Activated naive CD8-positive, alpha-beta T cell treated with anti-CD3 and anti-CD28 coated beads, Interleukin-2, amount 50 U/mL, for 24 hours (primary cell): ENCODE measurements around the gene BDNF.
"Not testable (repeated sequence)": the region's sequence is repeated elsewhere in the genome, so short reads cannot be mapped to it uniquely, and the experiment has no call there.

ENCODE experiments used
- ATAC-seq: fragments of 150-1000 bp; cut with Tn5 transposase; one replicate; pipeline ENCODE4 v1.10.0; 2021
- DNase-seq: peaks from one replicate; pipeline ENCODE4 v3.0.0; 2021
- H3K27ac Mint-ChIP-seq: one replicate; pipeline ENCODE4 v1.8.0; 2021; ENCODE audit warnings: mild to moderate bottlenecking, mixed read lengths
- H3K27me3 Mint-ChIP-seq: one replicate; pipeline ENCODE4 v1.8.0; 2021; ENCODE audit warnings: mixed read lengths
- H3K36me3 Mint-ChIP-seq: one replicate; pipeline ENCODE4 v1.8.0; 2021; ENCODE audit warnings: low read depth, mixed read lengths
- H3K4me1 Mint-ChIP-seq: one replicate; pipeline ENCODE4 v1.8.0; 2021; ENCODE audit warnings: mixed read lengths
- H3K4me3 Mint-ChIP-seq: one replicate; pipeline ENCODE4 v1.8.0; 2021; ENCODE audit warnings: mild to moderate bottlenecking, moderate library complexity, mixed read lengths
- H3K9me3 Mint-ChIP-seq: one replicate; pipeline ENCODE4 v1.8.0; 2021; ENCODE audit warnings: mixed read lengths

Gene BDNF

DNA sequence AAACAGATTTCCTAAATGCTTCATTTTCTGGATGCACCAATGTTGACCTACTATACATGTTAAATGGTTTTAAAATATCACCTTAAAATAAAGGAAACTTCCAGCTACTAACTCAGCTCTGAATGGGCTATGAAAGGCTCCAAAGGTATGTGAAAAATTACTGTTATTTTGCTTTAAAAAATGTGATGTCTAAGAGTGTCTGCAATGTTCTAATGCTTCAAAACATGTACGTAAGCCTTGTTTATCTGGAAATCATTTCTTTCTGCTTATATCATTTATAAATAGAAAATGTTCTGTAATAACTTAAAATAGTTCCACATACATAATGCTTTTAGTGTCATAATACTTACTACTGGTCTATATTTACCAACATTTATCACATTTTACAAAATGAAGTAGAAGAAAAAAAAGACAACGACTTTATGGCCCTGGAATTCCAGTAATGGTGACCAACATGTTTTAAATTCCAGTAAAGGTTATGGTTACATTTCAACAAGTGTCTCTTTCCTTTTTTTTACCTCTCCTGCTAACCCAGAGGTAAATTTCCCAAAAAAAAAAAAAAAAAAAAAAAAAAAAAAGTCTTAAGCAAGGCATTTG, 2.5 kb downstream of the BDNF start:
- no peaks in the 10 kb centered on the region for H3K9me3 Mint-ChIP-seq
- H3K27me3 Mint-ChIP-seq: peaks cover 58% of the 10 kb centered on the region
- ATAC-seq (no peak), DNase-seq (no peak)
- H3K27ac Mint-ChIP-seq: no peak overlapping the region
- H3K36me3 Mint-ChIP-seq: no peaks in the 10 kb centered on the region
- peaks cover 22% of the 10 kb centered on the region for H3K4me1 Mint-ChIP-seq
- H3K4me3 Mint-ChIP-seq: no peak overlapping the region

DNA sequence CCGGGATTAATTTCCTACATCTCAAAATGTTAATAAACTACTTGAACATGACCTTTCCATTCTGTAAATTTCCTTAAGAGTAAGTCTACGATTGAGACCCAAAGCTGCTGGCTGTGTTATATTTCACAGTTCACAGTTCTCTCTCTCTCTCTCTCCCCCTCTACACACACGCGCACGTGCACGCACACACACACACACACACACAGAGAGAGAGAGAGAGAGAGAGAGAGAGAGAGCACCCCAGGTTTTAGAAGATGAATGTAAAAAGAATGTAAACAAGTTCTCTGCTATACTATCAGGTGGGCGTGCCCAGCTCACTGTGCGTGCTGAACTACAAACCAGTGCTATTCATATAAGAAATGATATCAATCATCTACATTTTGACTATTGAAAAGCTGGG, 3.3 kb downstream of the BDNF start:
- DNase-seq (no peak), ATAC-seq (no peak)
- H3K4me1 Mint-ChIP-seq: peaks cover 22% of the 10 kb centered on the region
- H3K4me3 Mint-ChIP-seq: no peak overlapping the region
- H3K36me3 Mint-ChIP-seq: no peaks in the 10 kb centered on the region
- H3K9me3 Mint-ChIP-seq: no peaks in the 10 kb centered on the region
- no peak overlapping the region for H3K27ac Mint-ChIP-seq
- peaks cover 52% of the 10 kb centered on the region for H3K27me3 Mint-ChIP-seq

DNA sequence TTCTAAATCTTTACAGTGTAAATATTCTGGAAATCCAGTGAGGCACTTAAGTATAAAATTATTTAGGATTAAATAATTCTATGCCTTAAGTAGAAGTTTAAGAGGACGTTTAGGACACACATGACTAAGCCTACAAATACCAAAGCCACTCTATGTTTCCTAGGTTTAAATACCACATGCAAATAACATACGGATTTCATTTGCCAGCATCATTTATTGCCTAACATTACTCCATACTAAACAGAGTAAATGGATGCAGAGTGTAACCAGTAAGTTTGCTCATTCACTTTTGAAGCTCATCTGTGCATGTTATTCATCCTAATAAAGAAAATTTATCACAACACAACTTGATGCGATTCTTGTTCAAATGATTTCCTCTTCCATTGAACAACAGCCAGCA, 4.1 kb downstream of the BDNF start:
- peaks cover 44% of the 10 kb centered on the region for H3K27me3 Mint-ChIP-seq
- peaks cover 16% of the 10 kb centered on the region for H3K4me1 Mint-ChIP-seq
- H3K36me3 Mint-ChIP-seq: no peaks in the 10 kb centered on the region
- H3K27ac Mint-ChIP-seq: no peak overlapping the region
- ATAC-seq (no peak), DNase-seq (no peak)
- H3K9me3 Mint-ChIP-seq: no peaks in the 10 kb centered on the region
- H3K4me3 Mint-ChIP-seq: no peak overlapping the region

DNA sequence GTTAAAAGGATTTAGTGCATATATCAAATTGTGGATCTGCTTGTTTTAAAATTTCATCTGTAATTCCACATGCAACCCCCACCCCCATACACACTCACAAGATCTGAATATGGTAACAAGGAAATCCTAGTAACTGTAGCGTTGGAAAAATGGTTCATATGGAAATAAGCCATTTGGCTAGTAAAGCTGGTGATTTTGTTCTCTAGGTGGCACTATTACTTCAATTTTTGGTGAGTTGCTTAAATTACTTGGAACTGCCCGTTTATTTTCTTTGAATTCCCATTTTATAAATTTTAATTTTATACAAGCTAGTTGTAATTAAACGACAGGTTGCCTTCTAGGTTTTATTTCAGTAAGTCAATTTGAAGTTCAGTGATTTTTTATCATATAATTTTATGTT, 5.3 kb downstream of the BDNF start:
- H3K4me1 Mint-ChIP-seq: peaks cover 12% of the 10 kb centered on the region
- peaks cover 38% of the 10 kb centered on the region for H3K27me3 Mint-ChIP-seq
- no peak overlapping the region for H3K27ac Mint-ChIP-seq
- H3K36me3 Mint-ChIP-seq: no peaks in the 10 kb centered on the region
- DNase-seq (no peak), ATAC-seq (no peak)
- H3K4me3 Mint-ChIP-seq: no peak overlapping the region
- no peaks in the 10 kb centered on the region for H3K9me3 Mint-ChIP-seq

DNA sequence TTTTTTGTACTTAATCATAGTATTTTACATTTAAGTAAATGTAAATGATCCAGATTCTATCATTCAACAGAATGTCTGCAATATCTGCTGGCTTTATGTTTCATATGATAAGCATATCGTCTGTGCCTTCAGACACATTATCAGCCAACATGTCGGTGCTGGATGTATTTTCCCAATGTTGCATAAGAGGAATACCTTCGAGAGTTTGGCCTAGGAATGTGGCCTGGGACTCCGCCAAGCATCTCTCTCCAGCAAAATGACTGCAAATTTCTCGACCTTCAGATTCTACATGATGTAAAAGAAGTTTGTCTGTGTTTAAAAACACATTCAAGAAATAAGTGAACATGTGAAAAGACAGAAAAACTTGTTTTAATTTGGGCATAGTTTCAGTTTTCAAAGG, 6.9 kb downstream of the BDNF start:
- Mint-ChIP-seq H3K4me3 (no peak overlapping the region), H3K36me3 (no peaks in the 10 kb centered on the region), H3K27me3 (peaks cover 22% of the 10 kb centered on the region), H3K4me1 (no peaks in the 10 kb centered on the region), H3K27ac (no peak overlapping the region), H3K9me3 (no peaks in the 10 kb centered on the region)
- ATAC-seq: no peak
- no peak for DNase-seq

DNA sequence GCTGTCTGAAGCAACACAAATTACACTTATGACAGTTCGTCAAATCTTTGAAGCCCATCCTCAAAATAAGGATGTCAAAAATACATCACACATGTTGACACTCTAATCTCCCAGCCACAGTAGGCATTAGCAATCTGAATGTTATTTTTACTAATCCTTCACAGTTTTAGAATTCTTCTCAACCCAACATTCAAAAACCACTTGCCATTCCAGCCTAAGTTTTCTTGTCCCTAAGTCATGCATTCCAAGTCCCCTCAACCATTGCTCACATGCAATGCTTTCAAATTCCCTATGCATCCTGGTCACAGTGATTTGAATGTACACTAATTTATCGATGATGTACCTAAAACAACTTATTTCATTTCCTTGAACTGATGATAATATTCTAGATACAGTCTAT, 7.5 kb downstream of the BDNF start:
- H3K4me3 Mint-ChIP-seq: no peak overlapping the region
- no peak overlapping the region for H3K27ac Mint-ChIP-seq
- no peak for ATAC-seq

DNA sequence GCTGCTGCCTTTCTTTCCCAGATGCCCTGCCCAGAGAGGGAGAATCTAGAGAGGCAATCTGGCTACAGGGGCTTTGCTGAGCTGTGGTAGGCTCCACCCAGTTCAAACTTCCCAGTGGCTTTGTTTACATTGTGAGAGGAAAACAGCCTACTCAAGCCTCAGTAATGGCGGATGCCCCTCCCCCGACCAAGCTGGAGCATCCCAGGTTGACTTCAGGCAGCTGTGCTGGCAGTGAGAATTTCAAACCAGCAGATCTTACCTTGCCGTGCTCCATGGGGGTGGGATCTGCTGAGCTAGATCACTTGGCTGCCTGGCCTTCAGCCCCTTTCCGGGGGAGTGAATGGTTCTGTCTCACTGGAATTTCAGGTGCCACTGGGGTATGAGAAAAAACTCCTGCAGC, 12.2 kb downstream of the BDNF start:
- no peak overlapping the region for H3K27ac Mint-ChIP-seq
- H3K9me3 Mint-ChIP-seq: no peaks in the 10 kb centered on the region
- H3K27me3 Mint-ChIP-seq: no peaks in the 10 kb centered on the region
- H3K4me1 Mint-ChIP-seq: no peaks in the 10 kb centered on the region
- DNase-seq (no peak), ATAC-seq (no peak)
- no peak overlapping the region for H3K4me3 Mint-ChIP-seq
- H3K36me3 Mint-ChIP-seq: no peaks in the 10 kb centered on the region

More for the DNA sequence above, 7.5 kb downstream of the BDNF start:
- peaks cover 20% of the 10 kb centered on the region for H3K27me3 Mint-ChIP-seq
- DNase-seq: no peak
- no peaks in the 10 kb centered on the region for H3K4me1 Mint-ChIP-seq
- H3K9me3 Mint-ChIP-seq: no peaks in the 10 kb centered on the region
- H3K36me3 Mint-ChIP-seq: no peaks in the 10 kb centered on the region

DNA sequence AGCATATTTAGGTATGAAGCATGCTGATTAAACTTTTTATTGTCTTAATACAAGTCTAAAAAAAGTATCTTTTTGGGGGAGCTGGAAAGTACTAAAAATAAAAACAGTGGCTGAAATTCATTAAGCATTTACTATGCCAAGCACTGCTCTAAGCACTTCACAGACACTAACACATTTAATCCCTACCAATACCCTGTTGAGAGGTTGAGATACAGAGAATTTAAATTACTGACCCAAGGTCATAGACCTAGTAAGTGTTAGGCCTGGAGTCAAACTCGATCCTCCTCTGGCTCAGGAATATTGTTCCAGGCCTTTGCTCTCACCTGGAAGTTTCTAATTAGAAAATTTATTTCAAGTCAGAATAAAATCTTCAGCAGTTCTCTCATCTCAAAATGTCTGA, 18.6 kb downstream of the BDNF start:
- no peaks in the 10 kb centered on the region for H3K27me3 Mint-ChIP-seq
- no peaks in the 10 kb centered on the region for H3K4me1 Mint-ChIP-seq
- H3K36me3 Mint-ChIP-seq: no peaks in the 10 kb centered on the region
- no peak overlapping the region for H3K4me3 Mint-ChIP-seq
- no peaks in the 10 kb centered on the region for H3K9me3 Mint-ChIP-seq
- DNase-seq (no peak), ATAC-seq (no peak)
- no peak overlapping the region for H3K27ac Mint-ChIP-seq

DNA sequence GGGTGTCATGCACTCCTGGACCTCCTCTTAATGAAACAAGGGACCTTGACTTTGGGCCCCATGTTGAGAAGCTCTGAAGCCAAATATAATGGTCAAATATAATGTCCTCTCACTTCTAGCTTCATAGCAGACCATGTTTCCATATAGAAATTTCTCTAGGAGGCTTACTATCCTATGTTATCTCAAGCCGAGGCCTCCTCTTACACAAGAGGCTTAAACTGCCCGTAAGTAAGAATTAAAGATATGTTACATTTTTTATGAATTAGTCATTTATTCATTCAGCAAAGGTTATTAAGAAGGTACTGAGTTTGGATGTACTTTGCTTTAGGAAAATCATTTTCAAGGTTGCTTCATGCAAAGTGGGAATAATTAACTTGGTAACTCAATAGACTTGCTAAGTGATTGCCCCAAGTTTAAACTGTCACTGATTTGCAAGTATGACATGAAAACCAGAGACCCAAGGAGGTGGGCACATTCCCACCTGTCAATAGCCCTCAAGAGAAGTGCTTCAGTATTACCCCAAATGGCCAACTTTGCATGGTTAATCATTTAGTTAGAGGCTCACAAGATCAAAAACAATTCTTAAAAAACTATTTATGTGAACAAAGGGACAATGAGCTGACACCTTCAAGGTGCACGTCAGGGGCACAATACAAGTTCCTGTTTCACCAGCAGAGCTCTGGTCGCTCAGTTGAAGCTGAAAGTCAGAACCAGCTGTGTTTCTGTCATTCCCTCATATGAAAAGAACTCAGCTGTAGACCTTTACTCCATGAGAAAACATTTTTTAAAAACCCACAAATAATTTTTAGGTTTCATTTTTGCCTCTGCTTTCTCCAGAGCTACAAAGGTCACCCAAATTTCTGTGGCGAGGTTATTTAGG, 20.9 kb downstream of the BDNF start:
- Mint-ChIP-seq H3K36me3 (no peaks in the 10 kb centered on the region), H3K4me1 (no peaks in the 10 kb centered on the region), H3K27me3 (no peaks in the 10 kb centered on the region), H3K27ac (no peak overlapping the region), H3K9me3 (no peaks in the 10 kb centered on the region), H3K4me3 (no peak overlapping the region)
- ATAC-seq: no peak
- DNase-seq: no peak

DNA sequence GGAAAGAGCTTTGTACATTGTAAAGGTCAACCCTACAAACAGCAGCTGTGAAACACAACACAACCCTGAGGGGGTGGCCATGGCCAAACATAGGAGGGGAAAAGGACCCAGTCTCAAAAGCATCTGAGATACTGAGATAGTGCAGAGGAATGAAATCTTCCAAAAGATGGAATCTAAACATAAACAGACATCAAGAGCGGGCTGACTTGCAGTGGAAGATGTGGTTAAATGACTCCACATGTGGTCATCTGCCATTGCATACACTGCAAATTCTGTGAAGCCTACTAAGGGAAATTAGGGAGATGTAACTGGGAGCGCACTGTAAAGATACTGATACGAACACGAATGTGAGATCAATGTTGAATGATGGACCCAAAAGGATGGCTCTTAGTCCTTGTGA, 22.0 kb downstream of the BDNF start:
- no peak overlapping the region for H3K4me3 Mint-ChIP-seq
- H3K27me3 Mint-ChIP-seq: no peaks in the 10 kb centered on the region
- DNase-seq (no peak), ATAC-seq (no peak)
- H3K36me3 Mint-ChIP-seq: no peaks in the 10 kb centered on the region
- H3K27ac Mint-ChIP-seq: no peak overlapping the region
- H3K9me3 Mint-ChIP-seq: no peaks in the 10 kb centered on the region
- H3K4me1 Mint-ChIP-seq: no peaks in the 10 kb centered on the region

DNA sequence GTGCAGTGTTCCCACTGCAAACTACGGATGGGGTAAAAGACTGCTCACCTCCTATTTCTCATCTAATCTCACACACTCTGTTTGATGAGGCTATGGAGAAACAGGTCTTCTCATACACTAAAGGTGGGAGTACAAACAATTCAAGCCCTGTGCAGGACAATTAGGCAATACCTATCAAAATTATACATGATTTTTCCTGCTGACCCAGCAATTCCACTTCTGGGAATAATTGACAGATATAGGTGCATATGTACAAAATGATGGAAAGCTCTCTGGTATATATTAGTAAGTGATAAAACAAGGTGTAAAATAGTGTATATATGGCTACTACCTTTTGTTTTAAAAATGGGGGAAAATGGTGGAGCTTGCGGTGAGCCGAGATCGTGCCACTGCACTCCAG, 23.1 kb downstream of the BDNF start:
- Mint-ChIP-seq H3K4me3 (no peak overlapping the region), H3K36me3 (no peaks in the 10 kb centered on the region), H3K27me3 (no peaks in the 10 kb centered on the region), H3K27ac (no peak overlapping the region), H3K9me3 (no peaks in the 10 kb centered on the region), H3K4me1 (no peaks in the 10 kb centered on the region)
- ATAC-seq: no peak
- DNase-seq: no peak

DNA sequence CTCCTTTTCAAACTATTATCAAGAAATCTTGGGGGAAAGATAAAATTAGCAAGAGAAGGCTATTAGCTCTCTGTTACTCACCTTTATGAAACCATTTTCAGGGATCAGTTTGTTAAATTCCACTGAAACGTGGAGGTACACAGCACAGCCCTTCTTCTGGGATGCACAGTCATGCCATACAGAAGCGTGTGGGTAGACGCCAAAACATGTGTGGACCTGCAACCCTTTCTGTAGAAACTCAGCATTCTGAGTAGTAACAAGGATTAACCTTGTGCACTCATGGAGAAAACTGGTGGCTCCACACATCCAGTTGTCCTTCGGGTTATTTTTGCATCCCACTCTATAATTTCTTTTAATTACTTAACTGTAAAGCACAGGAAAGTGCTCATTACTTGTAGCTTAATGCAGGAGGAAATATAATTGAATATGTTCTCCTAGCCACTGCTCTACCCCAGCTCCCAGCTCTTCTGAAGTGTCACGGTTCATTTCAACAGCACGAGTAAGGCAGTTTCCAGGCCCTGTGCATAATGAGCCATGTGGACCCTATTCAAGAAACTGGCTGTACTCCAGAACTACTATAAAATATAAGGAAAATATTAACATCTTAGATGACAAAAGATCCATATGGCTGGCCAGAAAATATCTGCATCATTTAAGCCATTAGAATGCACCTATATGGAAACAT, 26.1 kb downstream of the BDNF start:
- ATAC-seq (no peak), DNase-seq (no peak)
- Mint-ChIP-seq H3K36me3 (no peaks in the 10 kb centered on the region), H3K27ac (no peak overlapping the region), H3K9me3 (no peaks in the 10 kb centered on the region), H3K4me3 (no peak overlapping the region), H3K27me3 (no peaks in the 10 kb centered on the region), H3K4me1 (no peaks in the 10 kb centered on the region)

DNA sequence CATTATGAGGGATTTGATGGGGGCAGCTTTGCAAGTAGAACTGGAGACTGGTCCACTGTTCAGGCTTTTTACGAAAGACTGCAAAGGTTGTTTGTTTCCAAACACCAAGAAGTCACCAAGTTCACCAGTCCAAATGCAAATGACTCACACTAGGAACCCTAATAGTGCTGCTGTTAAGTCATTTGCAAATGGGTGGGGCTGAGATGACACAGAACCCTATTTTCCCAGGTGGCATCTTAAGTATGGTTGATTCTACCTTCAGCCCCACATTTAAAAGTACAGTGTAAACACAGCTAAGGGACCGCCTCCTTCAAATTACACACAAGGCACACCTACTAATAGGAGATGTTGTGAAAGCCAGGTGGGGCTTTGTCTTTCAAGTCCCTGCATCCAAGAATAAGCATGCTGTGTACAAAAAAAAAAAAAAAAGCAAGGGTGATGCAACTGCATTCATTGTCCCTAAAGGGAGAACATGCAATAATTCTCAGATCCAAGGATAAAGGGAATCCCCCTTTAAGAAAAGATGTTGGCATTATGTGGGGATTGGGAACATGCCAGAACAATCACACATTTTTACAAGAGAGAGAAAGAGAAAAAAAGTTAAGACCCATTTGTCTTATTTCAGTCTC, 27.3 kb downstream of the BDNF start:
- Mint-ChIP-seq H3K9me3 (peaks cover 4% of the 10 kb centered on the region), H3K4me3 (no peak overlapping the region), H3K4me1 (no peaks in the 10 kb centered on the region), H3K27me3 (no peaks in the 10 kb centered on the region), H3K27ac (no peak overlapping the region), H3K36me3 (no peaks in the 10 kb centered on the region)
- ATAC-seq (no peak), DNase-seq (no peak)

DNA sequence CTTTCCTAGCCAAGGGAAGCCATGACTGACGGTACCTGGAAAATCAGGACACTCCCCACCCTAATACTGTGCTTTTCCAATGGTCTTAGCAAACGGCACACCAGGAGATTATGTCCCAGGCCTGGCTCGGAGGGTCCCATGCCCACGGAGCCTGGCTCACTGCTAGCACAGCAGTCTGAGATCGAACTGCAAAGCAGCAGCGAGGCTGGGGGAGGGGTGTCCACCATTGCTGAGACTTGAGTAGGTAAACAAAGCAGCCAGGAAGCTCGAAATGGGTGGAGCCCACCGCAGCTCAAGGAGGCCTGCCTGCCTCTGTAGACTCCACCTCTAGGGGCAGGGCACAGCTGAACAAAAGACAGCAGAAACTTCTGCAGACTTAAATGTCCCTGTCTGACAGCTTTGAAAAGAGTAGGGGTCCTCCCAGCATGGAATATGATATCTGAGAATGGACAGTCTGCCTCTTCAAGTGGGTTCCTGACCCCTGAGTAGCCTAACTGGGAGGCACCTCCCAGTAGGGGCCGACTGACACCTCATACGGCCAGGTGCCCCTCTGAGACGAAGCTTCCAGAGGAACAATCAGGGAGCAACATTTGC, 34.6 kb downstream of the BDNF start:
- not testable (repeated sequence) for DNase-seq, H3K27me3 Mint-ChIP-seq, H3K4me3 Mint-ChIP-seq, H3K27ac Mint-ChIP-seq, H3K4me1 Mint-ChIP-seq, ATAC-seq
- peaks cover 29% of the 10 kb centered on the region for H3K9me3 Mint-ChIP-seq
- peaks cover 12% of the 10 kb centered on the region for H3K36me3 Mint-ChIP-seq
